Sigmoid colon (tissue), 7 donors: ENCODE data around the gene ZNF777. TPM values are rescaled to one million over a fixed set of nuclear protein-coding genes. Genes with fewer than 3 reads are reported as not detected.

Experiments used
- DNase-seq: peaks from one replicate; pipeline ENCODE4 v3.0.0-alpha.2; 2019
- H3K27ac ChIP-seq, 4 donors: fragments of 200-600 bp; sonication (generic); one replicate each; pipeline ENCODE4 v1.5.1; 2016 to 2019; ENCODE audit warnings: mild to moderate bottlenecking in 1 of 4
- H3K27me3 ChIP-seq, 3 donors: fragments of 200-600 bp; sonication (generic); one replicate each; pipeline ENCODE4 v1.5.1; 2019; ENCODE audit warnings: mild to moderate bottlenecking in 1 of 3
- H3K36me3 ChIP-seq, 4 donors: fragments of 200-600 bp; sonication (generic); one replicate each; pipeline ENCODE4 v1.5.1; 2016 to 2019
- H3K4me1 ChIP-seq, 4 donors: fragments of 200-600 bp; sonication (generic); one replicate each; pipeline ENCODE4 v1.5.1; 2017 to 2019
- H3K4me3 ChIP-seq, 4 donors: fragments of 200-600 bp; sonication (generic); one replicate each; pipeline ENCODE4 v1.5.1; 2017 to 2019; ENCODE audit warnings: mild to moderate bottlenecking in 2 of 4, moderate library complexity in 1 of 4
- H3K9me3 ChIP-seq, 4 donors: fragments of 200-600 bp in 3 of 4; sonication (generic) in 3 of 4; one replicate each; pipeline versions ENCODE4 v1.5.1 to v1.6.1; 2013 to 2019
- EP300 ChIP-seq, 4 donors: sonication (generic); formaldehyde crosslinking; IDR thresholded peaks; one replicate each; pipeline ENCODE4 v1.6.1; 2017; ENCODE audit warnings: antibody characterized with exemption in 4 of 4
- POLR2A ChIP-seq, 2 donors: fragments of 450-650 bp; IDR thresholded peaks; one replicate each; pipeline ENCODE4 v1.6.1; 2016; ENCODE audit warnings: antibody characterized with exemption in 2 of 2, mild to moderate bottlenecking in 2 of 2, moderate library complexity in 2 of 2
- POLR2AphosphoS5 ChIP-seq, 4 donors: sonication (generic); formaldehyde crosslinking; IDR thresholded peaks; one replicate each; pipeline ENCODE4 v1.6.1; 2017; ENCODE audit warnings: antibody characterized with exemption in 4 of 4
- WGBS, 2 donors: extraction: QIAGEN DNeasy Blood & Tissue Kit; methylation state at CpG; one replicate each; pipeline ENCODE4 v1.1.7; 2013; 5-methylcytosine and 5-hydroxymethylcytosine counted together
- intact Hi-C: fragments of 100-400 bp; cut with DNase I; formaldehyde crosslinking; loops from one replicate; pipeline ENCODE4 v1.15.1; 2023
- polyA plus RNA-seq, 3 donors: library from polyadenylated mRNA; stranded (reverse); fragments of 200-250 nt; gene quantifications; one replicate each; pipeline ENCODE4 v1.2.3, GENCODE V29; 2013
- total RNA-seq, 4 donors: library from RNA; depleted of rRNA; stranded (reverse); fragments of >200 nt; gene quantifications; one replicate each; pipeline ENCODE4 v1.1.0, GENCODE V29; 2016
- TF ChIP-seq, protein P1 (sequence below), 4 experiments: fragments of 450-650 bp in 3 of 4; fragments of 200-600 bp in 1 of 4; IDR thresholded peaks; one replicate each; pipeline ENCODE4 v1.5.1; 2016 to 2019; ENCODE audit warnings: antibody characterized with exemption in 4 of 4, mild to moderate bottlenecking in 3 of 4, moderate library complexity in 2 of 4
- donor health status: healthy with polysubstance abuse.
- donor health status: Bipolar disorder and iron deficiency.
- donor health status: healthy.

ZNF777 gene
- total and polyA plus RNA-seq, 7 donors, result 4.2 to 8.8 (median 6.6) TPM

DNA sequence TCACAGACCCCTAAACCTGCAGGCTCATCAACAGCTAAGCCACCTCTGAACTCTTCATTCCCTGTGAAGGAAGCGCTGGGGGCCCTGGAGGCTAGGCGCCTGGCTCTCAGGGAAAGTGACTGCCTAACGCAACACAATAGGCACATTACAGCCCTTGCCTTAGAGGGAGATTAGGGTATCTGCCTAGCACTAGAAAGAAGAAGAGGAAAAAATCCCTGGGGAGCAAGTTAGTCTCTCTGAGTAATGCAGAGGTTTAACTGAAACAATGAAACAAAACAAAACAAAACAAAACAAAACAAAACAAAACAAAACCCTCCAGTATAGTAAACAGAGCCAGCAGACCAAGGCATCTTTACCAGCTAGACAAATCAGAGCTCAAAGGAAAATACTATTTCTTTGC is 2.6 kb downstream of the ZNF777 start:
- 94 to 96% methylated on average over 3 of the region's 3 CpGs for WGBS, 2 donors
- Histone ChIP-seq H3K4me3 (no peak overlapping the region), H3K27me3 (no peaks in the 10 kb centered on the region), H3K36me3 (peaks cover 0 to 26% (median 18%) of the 10 kb centered on the region in 4 donors), H3K9me3 (no peaks in the 10 kb centered on the region), H3K4me1 (peaks cover 0 to 26% (median 22%) of the 10 kb centered on the region in 4 donors), H3K27ac (no peak overlapping the region)
- no peak for DNase-seq
- TF ChIP-seq POLR2A (IDR thresholded peaks at IDR 0.05), result no peak
- TF ChIP-seq, protein P1, sequence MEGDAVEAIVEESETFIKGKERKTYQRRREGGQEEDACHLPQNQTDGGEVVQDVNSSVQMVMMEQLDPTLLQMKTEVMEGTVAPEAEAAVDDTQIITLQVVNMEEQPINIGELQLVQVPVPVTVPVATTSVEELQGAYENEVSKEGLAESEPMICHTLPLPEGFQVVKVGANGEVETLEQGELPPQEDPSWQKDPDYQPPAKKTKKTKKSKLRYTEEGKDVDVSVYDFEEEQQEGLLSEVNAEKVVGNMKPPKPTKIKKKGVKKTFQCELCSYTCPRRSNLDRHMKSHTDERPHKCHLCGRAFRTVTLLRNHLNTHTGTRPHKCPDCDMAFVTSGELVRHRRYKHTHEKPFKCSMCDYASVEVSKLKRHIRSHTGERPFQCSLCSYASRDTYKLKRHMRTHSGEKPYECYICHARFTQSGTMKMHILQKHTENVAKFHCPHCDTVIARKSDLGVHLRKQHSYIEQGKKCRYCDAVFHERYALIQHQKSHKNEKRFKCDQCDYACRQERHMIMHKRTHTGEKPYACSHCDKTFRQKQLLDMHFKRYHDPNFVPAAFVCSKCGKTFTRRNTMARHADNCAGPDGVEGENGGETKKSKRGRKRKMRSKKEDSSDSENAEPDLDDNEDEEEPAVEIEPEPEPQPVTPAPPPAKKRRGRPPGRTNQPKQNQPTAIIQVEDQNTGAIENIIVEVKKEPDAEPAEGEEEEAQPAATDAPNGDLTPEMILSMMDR (IDR thresholded peaks at IDR 0.05), result no peak
- no peak for TF ChIP-seq EP300 (IDR thresholded peaks at IDR 0.05)
- no peak for TF ChIP-seq POLR2AphosphoS5 (IDR thresholded peaks at IDR 0.05)
- intact Hi-C loops, result no loop called here

DNA sequence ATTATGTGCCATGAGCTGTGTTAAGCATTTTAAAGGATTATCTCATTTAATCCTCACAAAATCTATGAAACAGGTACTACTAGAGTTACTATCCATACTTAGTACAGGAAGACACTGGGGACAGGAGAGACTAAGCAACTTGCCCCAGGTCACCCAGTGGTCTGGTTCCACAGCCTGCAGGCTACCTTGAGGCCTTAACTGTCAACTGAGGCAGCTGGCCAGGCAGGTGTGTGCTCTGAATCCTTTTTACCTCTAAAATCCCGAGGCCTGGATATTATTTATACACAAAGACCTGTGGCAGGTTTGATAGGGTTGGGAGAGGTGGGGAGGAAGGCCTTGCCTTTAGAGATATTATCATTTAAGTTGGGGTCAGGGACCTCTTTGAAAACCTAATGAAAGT is 3.1 kb downstream of the ZNF777 start:
- peaks cover 0 to 26% (median 22%) of the 10 kb centered on the region in 4 donors for H3K4me1 ChIP-seq
- peaks cover 0 to 30% (median 18%) of the 10 kb centered on the region in 4 donors for H3K36me3 ChIP-seq
- DNase-seq, result no peak
- H3K27me3 ChIP-seq, result no peaks in the 10 kb centered on the region
- H3K27ac ChIP-seq, result no peak overlapping the region
- H3K9me3 ChIP-seq, result no peaks in the 10 kb centered on the region
- H3K4me3 ChIP-seq, result no peak overlapping the region
- WGBS, 2 donors, result 73 to 80% methylated on average over 1 of the region's 1 CpG
- TF ChIP-seq EP300 (IDR thresholded peaks at IDR 0.05), result no peak
- TF ChIP-seq POLR2A (IDR thresholded peaks at IDR 0.05), result no peak
- TF ChIP-seq, protein P1 (IDR thresholded peaks at IDR 0.05), result no peak
- no peak for TF ChIP-seq POLR2AphosphoS5 (IDR thresholded peaks at IDR 0.05)
- intact Hi-C loops, result no loop called here

DNA sequence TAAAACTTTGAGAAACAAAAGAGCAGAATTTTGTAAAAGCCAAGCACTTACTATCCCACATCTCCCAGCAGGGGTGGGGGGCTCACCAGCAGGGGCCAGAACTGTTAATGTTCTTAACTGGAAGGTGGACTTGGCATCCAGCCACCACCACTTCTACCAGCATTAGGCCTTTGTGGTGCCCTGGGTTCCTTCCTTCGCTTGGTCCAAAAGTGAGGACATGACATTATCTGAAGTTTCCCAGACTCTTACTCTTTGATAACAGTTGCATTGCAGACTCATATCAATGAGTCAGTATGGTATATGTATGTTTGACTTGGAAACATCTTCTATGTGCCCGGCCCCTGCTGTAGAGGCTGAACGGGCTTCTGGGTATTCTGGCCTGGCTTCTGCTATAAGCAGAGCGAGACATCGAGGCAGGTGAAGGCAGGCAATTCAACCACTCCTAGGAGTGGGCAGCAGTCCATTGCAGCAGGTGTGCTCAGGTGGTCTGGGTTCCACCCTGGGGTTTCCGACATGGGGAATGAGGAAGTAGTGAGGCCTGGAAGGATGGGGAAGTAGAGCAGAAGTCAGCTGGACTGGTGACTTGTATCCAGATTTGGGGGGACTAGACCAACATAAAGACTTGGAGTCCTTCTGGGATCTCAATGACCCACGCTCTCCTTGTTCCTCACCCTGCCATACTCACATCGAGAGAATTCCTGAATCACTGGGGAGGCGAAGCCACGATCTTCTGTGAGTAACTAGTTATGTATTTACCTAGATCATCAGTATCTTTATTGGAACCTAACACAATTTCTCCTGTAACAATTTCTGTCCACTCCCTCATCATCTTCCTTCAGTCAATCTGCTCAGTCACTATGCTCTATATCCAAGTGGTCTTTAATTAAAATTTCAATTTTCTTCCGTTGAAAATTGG is 4.1 kb downstream of the ZNF777 start:
- TF ChIP-seq POLR2AphosphoS5 (IDR thresholded peaks at IDR 0.05) (no peak), POLR2A (IDR thresholded peaks at IDR 0.05) (no peak), EP300 (IDR thresholded peaks at IDR 0.05) (no peak)
- TF ChIP-seq, protein P1 (IDR thresholded peaks at IDR 0.05), result no peak
- no peak overlapping the region for H3K27ac ChIP-seq
- H3K9me3 ChIP-seq, result no peaks in the 10 kb centered on the region
- no peaks in the 10 kb centered on the region for H3K27me3 ChIP-seq
- H3K4me3 ChIP-seq, result no peak overlapping the region
- peaks cover 0 to 26% (median 22%) of the 10 kb centered on the region in 4 donors for H3K4me1 ChIP-seq
- WGBS, 2 donors, result 92 to 93% methylated on average over 11 of the region's 11 CpGs
- H3K36me3 ChIP-seq, result peaks cover 0 to 37% (median 18%) of the 10 kb centered on the region in 4 donors
- intact Hi-C loops, result no loop called here
- no peak for DNase-seq

DNA sequence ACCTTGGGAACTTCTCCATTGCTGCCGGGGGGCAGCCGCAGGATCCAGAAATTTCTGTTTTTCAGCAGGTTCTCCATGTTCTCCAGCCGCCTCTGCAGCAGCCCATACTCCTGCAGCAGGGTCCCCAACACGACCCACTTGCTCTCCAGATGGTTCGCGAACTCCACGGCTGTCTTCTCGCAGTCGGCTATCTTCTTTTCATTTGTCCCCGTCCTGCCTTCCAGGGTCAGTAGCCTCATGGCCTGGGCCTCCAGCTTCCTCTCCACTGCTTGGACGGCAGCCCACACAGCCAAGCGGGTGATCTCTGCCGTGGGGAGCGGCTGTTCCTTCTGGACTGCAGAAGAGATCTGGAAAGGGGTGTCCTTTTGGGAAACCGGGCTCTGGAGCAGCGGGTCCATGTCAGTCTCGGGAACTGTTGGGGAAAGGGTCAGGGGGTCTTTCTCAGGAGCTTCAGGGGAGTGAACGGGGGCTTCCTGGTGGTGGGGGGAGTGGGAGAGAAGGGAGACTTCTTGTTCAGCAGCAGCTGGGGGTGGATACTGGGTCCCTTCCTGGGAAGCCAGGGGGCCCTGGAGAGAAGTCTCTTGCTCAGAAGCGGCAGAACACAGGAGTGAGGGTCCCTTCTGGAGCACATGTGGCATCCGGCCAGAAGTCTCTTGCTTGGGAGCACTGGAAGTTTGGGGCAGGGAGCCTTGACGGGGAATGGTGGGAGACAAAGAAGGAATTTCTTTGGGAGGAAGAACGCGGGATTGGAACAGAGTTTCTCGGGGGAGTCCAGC is 5.5 kb downstream of the ZNF777 start:
- H3K4me3 ChIP-seq, result no peak overlapping the region
- WGBS, 2 donors, result 94% methylated on average over 24 of the region's 24 CpGs
- TF ChIP-seq EP300 (IDR thresholded peaks at IDR 0.05) (no peak), POLR2A (IDR thresholded peaks at IDR 0.05) (no peak), POLR2AphosphoS5 (IDR thresholded peaks at IDR 0.05) (no peak)
- TF ChIP-seq, protein P1 (IDR thresholded peaks at IDR 0.05), result no peak
- no peak for DNase-seq
- H3K27ac ChIP-seq, result no peak overlapping the region
- H3K36me3 ChIP-seq, result peaks cover 6 to 51% (median 29%) of the 10 kb centered on the region in 4 donors
- intact Hi-C loops, result no loop called here
- H3K9me3 ChIP-seq, result no peaks in the 10 kb centered on the region
- H3K27me3 ChIP-seq, result no peaks in the 10 kb centered on the region
- H3K4me1 ChIP-seq, result peaks cover 0 to 20% (median 16%) of the 10 kb centered on the region in 4 donors
